NCI-H524 (cell line): ENCODE data around the gene SCYGR6.
"Not testable (repeated sequence)": the region's sequence is repeated elsewhere in the genome, so short reads cannot be mapped to it uniquely, and the experiment has no call there.

Experiments
- DNase-seq, 2 experiments: peaks; one replicate each; lab custom pipeline; 2025; lab: John Stamatoyannopoulos, UW

Gene SCYGR6, protein sequence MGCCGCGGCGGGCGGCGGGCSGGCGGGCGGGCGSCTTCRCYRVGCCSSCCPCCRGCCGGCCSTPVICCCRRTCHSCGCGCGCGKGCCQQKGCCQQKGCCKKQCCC

DNA sequence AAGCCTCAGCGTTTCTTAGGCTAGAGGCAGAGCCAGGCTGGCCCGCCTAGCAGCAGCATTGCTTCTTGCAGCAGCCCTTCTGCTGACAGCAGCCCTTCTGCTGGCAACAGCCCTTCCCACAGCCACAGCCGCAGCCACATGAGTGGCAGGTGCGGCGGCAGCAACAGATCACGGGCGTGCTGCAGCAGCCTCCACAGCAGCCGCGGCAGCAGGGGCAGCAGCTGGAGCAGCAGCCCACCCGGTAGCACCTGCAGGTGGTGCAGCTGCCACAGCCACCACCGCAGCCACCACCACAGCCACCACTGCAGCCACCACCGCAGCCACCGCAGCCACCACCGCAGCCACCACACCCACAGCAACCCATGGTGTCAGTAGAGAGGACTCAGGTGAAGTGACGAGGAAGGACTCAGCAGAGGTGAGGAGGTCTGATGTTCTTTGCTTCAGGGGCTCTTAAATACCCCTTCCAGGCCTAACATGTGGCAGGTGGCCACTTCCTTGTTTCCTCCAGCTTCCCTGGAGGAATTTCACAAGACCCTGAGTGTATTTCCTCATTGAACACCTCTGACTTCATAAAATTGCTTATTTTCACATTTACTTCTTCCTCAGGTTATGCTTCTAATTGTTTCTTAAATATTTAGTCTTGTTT is at the start of gene SCYGR6:
Gene SCYGR6 (minus strand): TSS at position 364 of the 646 bp plus-strand sequence. CDS start 0 bp downstream, at position 364.
- DNase-seq = peak in 1 of 2 experiments; percentile 11

DNA sequence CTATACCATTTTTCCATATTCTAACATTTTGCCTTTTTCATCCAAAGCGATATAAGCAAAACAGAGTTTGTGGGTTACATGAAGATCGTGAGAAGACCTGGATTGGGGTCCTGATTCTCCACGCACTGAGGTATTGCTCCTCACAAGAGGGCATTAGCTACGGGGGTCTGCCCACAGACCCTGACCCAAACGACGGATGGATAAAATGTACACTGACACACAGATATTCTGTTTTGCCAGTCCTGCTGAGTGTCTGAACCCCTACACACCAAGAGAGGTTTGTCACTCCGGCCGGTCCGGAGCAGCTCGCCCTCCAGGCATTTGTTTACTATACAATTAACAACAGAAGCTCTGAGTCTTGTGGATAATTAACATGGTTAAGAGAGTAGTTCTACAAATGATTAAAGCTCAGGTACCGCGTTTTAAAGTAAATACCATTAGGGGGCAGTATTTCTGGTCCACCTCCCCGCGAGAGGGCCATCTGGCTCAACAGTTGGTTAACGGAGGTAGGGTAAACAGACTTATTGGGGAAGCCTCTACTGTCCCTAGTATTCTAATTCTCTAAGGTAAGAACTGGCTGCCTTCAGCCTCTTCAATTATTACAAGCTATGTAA is 49.6 kb upstream of the SCYGR6 start:
- DNase-seq = peak; percentile 2 to 62

DNA sequence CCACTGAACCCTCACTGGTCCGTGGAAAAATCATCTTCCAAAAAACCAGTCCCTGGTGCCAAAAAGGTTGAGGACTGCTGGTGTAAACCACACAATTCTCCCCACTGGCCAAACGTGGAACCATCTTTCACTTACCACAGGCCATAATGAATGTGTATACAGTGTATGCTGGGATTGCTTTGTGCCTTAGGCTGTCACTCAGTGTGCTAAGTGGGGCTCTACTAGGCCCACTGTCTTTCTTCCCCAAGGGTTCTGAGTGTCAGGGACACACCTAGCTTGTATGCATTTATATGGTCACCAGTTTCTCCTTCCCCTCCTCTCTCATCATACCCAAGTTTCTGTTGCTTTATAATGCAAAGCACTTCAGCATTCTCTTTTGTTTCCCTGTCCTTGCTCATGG is 48.4 kb upstream of the SCYGR6 start:
- no peak for DNase-seq

DNA sequence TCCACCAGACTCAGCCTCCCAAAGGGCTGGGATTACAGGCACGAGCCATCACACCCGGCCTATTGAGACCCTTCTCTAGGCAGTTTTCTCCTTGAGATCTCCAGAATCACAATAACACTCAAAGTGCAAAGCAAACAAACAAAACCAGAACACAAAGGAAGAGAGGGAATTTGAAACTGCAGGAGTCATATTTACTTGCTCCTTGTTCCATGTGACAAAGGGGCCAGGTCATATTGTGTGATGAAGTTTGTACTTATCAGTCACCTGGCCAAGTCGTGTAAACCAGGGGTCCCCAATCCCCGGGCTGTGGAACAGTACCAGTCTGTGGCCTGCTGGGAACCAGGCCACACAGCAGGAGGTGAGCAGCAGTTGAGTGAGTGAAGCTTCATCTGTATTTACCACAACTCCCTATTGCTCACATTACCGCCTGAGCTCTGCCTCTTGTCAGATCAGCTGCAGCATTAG is 47.7 kb upstream of the SCYGR6 start:
- DNase-seq = no peak

DNA sequence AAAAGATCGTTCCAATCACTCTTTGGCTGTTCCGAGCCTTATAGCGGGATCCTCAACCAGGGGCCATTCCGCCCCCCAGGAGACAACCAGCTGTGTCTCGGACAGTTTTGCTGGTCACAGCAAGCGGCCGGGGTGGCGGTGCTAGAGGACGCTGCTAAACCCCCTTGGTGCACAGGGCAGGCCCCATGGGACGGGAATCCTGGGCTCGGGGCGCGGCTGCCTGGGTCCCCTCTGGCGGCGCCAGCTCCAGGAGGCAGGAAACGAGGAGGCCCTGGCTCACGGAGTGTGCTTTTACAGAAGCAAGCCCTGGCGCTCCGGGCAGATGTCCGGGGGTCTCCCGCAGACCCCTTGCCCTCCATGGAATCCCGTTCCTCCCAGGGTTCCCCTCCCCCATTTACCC is 43.3 kb upstream of the SCYGR6 start:
- DNase-seq = no peak

DNA sequence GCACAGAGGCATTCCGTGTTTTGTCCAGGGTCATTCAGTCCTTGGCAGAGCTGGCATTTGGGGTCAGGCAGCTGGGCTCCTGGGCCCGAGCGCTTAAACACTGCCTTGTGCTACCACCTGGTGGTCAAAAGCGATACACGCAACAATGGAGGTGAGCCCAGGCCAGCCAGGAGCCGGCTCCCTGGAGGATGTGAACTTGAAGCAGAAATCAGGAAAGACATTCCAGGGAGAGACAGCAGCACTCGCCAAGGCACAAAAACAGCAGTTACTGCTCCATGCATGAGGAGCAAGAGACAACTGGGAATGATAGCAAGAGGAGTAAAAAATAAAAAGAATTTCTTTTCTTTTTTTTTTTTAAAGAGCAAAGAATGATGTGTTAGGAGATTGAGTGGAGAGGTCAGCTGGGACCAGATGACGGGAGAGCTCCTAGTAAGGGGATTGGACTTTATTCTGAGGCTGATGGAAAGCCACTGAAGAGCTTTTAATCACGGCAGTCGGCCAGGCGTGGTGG is 41.9 kb upstream of the SCYGR6 start:
- peak; percentile 15 to 71 for DNase-seq

DNA sequence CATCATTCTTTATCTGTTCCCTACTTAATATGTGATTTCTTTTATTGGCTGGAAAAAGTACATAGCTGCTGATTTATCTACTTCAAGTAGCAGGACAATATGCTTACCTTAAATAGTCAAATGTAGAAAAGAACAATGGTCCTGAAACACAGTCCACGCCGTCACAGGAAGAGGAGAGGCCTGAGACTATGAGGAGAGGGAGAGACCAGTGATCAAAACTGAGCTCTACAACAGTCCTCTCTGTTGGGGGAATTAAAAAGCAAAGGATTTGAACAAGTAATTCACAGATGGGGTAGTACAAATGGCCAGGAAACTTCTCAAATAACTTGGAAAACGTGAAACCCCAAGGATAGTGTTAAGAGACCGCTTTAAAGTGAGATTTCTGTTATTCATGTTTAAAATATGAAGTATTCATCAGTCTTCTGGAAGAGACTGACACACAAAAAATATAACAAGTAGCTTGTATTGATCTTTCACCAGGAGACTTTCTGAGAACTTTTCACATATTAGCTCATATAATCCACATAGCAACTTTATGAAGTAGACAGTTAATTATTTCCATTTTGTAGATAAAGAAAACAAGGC is 41.3 kb upstream of the SCYGR6 start:
- no peak for DNase-seq

DNA sequence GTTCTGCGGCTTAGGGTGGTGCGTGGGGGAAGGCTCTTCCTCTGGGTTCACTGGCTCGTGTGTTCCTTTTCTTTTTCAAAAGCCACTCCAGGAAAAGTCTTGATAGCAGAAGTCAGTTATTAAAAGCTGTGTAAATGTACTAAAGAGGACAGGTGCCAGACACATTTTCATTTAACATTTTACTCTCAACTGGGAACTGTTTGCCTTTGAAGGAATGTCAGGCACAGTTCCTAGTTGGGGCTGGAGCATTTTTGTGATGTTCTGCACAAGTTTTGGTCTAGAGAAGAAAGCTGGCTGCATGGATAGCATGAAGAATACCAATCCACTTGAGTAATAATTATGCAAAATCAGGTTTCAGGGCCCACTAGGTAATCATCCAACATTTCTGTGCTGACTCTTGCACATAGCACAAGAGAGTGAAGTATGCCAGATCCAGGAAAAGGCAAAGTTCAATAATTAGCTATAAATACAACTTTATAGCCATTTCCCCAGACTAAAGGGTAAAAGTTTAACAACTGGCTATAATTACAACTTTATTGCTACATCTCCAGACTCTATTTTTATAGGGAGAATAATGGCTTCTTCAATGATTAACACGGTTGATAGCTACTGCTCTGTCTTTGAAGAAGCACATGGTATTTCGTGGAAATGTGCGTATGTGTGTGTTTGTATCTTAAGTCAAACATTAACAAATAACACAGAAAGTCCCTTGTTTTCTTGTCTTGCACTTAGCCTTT is 37.4 kb upstream of the SCYGR6 start:
- DNase-seq = no peak

DNA sequence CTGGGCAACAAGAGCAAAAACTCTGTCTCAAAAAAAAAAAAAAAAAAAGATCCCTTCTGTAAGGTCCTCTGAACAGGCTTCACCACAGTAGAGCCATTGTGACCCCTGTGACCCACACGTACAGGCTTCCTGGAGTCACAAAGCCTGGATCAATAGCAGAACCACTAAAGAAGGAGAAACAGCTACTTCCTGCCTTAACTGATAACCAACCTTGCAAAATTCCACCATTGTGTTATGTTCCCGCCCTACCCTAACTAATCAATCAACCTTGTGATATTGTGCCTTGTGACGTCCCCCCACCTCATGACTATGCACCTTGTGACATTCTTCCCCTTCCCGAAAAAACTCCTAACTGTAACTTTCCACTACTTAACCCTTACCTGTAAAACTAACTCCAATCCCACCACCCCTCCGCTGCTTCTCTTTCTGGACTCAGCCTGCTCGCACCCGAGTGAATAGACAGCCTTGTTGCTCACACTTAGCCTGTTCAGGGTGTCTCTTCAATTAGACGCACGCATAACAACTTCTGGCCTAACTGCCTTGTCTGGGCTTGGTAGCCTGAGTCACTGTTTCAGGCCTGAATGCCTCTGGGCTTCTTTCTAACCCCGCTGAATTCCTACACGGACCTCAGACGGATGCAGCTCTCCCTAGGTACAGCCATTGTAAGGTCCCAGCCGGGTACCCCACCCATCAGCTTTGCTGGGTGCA is 35.0 kb upstream of the SCYGR6 start:
- no peak for DNase-seq

DNA sequence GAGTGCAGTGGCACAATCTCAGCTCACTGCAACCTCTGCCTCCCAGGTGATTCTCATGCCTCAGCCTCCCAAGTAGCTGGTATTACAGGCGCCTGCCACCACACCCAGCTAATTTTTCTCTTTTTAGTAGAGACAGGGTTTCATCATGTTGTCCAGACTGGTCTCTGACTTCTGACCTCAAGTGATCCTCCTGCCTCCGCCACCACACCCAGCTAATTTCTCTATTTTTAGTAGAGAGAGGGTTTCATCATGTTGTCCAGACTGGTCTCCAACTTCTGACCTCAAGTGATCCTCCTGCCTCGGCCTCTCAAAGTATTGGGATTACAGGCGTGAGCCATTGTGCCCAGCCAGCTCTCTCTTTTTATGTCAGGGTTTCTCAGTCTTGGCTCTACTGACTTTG is 31.7 kb upstream of the SCYGR6 start:
- DNase-seq = not testable (repeated sequence)

DNA sequence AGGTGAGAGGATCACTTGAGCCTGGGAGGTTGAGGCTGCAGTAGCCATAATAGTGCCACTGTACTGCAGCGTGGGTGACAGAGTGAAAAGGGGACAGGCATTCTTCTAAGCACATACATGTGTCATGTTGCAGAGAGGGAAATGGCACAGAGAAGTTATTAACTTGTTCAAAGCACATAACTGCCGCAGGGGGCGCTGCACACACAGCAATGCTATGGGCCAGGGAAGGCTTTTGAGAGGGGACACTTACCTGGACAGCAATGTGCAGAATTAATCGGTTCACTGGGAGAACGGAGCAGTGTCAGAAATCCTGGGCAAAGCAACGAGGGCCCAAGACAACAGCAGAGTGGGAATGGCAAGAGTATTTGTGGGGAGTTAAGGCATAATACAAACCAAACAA is 23.5 kb upstream of the SCYGR6 start:
- DNase-seq = no peak

DNA sequence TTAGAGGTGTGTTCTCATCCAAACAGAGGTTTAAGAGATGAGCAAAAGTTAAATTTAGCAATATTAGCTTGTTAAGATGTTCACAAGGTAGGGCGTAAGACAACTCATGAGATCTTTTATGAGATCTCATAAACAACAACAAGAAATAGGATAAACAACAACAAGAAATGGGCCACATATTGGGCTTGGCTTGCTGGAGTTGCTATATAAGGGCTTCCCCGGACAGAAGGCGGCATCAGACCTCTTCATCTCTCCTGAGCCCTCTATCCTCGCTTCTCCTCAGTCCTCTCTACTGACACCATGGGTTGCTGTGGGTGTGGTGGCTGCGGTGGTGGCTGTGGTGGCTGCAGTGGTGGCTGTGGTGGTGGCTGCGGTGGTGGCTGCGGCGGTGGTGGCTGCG is 21.0 kb upstream of the SCYGR6 start, which contains the start of gene SCYGR8:
Gene SCYGR8 (plus strand): TSS at position 301 of the 400 bp plus-strand sequence. CDS start 0 bp downstream, at position 301.
- no peak for DNase-seq

DNA sequence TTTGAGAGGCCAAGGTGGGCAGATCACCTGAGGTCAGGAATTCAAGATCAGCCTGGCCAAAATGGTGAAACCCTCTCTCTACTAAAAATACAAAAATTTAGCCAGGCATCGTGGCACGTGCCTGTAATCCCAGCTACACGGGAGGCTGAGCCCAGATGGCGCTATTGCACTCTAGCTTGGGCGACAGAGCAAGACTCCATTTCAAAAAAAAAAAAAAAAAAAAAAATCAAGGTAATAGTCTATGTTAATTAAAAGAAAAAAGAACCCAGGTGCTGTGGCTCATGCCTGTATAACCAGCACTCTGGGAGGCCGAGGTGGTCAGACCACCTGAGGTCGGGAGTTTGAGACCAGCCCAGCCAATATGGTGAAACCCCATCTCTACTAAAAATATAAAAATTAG is 16.1 kb upstream of the SCYGR6 start:
- DNase-seq = not testable (repeated sequence)

DNA sequence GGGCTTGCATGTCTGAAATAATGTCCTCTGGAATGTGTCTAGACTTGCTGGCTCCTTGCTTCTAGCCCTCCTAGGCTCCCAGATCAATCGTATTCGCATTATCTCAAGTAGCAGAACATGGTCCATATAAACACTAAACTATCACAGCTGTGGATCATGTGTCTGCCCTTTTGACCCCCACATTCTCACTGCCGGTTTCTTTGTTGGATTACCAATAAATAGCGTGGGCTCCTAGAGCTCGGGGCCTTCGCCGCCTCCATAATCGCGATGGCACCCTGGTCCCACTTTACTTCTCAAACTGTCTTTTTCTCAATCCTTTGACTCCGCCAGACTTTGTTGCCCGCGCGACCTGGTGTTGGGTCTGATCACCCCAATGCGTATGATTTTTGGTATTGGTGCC is 14.8 kb upstream of the SCYGR6 start:
- DNase-seq = no peak

DNA sequence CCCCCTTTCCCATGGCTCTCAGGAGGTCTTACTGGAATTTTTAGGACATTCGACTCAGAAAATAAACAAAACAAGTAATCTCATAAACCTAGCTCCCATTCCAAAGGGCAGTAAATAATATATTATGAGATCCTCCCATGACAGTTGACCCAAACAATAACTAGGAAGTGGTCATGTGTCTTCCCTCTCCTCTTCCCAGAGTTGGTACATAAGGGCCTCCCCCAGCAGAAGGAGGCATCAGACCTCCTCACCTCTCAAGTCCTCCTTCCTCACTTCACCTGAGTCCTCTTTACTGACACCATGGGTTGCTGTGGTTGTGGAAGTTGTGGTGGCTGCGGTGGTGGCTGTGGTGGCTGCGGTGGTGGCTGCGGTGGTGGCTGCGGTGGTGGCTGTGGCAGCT is 3.5 kb upstream of the SCYGR6 start, which contains the start of gene SCYGR7:
Gene SCYGR7 (plus strand): TSS at position 301 of the 400 bp plus-strand sequence. CDS start 0 bp downstream, at position 301.
- DNase-seq = no peak

DNA sequence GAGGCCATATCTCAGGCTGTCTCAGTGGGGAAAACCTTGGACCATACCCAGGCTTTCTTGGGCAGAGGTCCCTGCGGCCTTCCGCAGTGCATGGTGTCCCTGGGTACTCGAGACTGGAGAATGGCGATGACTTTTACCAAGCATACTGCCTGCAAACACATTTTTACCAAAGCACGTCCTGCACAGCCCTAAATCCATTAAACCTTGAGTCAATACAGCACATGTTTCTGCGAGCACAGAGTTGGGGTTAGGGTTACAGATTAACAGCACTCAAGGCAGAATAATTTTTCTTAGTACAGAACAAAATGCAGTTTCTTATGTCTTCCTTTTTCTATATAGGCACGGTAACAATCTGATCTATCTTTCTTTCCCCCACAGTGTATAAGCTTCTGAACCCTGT is 1.7 kb downstream of the SCYGR6 start:
- not testable (repeated sequence) for DNase-seq

DNA sequence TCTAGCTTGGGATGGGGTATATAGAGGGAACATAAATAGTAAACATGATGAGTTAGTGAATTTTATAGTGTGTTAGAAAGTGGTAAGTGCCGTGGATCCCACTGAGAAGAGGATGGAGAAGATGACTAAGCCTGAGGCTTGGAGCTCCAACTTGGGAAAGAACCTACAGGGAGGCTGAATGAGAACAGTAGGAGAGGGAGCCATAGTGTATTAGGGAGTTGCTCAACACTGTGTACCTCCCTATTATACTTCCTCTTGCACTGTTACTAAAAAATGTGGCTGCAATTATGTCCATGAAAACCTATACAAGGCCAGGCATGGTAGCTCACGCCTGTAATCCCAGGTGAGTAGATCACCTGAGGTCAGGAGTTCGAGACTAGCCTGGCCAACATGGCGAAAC is 3.9 kb downstream of the SCYGR6 start:
- DNase-seq = no peak

DNA sequence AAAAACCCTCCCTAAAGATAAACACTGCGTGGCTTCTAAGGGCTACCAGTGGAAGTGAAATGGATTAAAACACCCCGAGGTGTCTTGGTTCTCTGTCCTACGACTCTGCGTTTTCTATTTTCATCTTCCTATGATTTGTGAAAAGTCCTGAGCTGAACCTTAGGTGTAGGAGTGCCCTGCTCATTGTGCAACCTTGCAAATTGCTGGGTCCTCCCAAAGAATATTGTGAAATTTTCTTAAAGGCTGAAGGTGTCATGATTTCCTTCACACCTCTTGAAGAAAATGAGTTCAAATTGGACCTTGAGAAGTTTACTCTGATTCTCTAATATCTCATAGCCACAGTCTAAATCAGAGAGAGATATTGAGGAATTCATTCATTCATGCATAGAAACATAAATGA is 4.9 kb downstream of the SCYGR6 start:
- DNase-seq = no peak

DNA sequence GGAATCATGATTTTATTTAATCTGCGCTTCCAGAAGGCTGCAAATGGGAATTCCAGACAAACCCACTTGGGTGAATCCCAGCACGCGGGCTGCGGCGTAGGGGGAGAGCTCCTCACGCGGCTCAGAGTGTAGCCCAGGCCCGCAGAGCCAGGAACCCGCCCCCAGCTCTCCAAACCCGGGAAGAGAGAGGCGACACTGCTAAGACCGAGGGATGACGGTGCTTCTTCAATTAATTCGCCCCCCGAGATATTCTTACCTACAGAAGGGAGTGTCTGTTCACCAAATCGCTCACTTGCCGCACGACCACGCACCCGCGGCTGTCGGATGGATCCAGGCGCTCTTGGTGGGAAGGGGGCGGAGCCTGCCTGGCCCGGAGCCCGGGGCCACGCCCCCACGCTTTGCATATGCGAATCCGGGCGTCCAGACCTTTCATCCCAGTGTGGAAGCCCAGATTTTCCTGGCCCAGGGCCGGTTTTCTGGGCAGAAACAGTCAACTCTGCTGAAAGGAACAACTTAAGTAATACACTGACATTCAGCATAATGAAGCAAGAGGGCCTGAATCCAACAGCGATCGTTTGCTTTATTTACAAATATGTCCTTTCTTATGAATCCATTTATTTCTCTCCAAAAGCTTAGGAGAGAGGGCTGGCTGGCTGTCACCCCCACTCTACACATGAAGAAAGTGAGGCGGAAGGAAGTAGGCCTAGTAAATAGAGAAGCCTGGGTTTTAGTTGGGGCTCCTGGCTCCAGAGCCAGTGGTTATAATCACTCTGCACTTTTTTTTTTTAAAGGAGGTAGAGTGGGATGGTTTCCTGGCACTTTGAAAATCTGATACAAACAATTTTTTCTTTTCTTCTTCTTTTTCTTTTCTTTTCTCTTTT is 6.6 kb downstream of the SCYGR6 start, which contains the start of gene SLC19A3:
Gene SLC19A3 (minus strand): TSS at position 342 of the 881 bp plus-strand sequence. CDS start 15,710 bp downstream, outside the sequence.
- peak; percentile 46 to 78 for DNase-seq

DNA sequence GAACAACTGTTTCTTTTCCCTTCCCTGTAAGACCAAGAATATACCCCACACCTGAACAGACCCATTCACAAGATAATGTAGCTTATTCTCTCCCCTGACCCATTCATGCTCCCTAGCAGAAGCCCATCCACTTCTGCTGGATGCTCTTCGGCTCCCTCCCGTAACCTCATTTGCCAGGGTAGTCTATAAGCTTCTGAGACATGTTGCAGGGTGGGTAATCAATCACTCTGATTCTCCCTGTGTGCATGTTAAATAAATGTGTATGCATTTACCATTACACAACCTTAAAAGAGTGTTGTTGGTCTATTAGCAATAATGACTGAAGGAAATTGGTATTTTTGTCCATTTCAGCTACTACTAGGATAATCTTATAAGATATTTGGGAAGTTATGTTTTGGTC is 8.1 kb downstream of the SCYGR6 start:
- no peak for DNase-seq
